Stimulated activated CD4-positive, alpha-beta T cell treated with anti-CD3 and anti-CD28 coated beads, Interleukin-2, amount 100 ng/mL, for 24 hours (primary cell): Measurements from ENCODE around the gene ANKS4B.
"Not testable (repeated sequence)": the region's sequence is repeated elsewhere in the genome, so short reads cannot be mapped to it uniquely, and the experiment has no call there.

Experiments used
- DNase-seq, 2 donors: peaks; one replicate each; pipeline ENCODE4 v3.0.0-alpha.2; 2020

ANKS4B gene

GRCh38 chr16:21219551-21219950 is 13.9 kb upstream of the ANKS4B start:
- DNase-seq = no peak

- DNase-seq = no peak
These were observed 10.8 kb upstream of the ANKS4B start for GRCh38 chr16:21222495-21223337.

- no peak for DNase-seq
These were observed 9.7 kb upstream of the ANKS4B start for GRCh38 chr16:21223787-21224186.

GRCh38 chr16:21224800-21225199 is 8.7 kb upstream of the ANKS4B start:
- DNase-seq = no peak

GRCh38 chr16:21226749-21227148 is 6.8 kb upstream of the ANKS4B start:
- DNase-seq = no peak

- no peak for DNase-seq
These were observed 5.6 kb upstream of the ANKS4B start for GRCh38 chr16:21227866-21228265.

GRCh38 chr16:21228361-21228872 is 5.1 kb upstream of the ANKS4B start:
- no peak for DNase-seq

GRCh38 chr16:21233045-21233520 is 416 bp upstream of the ANKS4B start:
- no peak for DNase-seq

- DNase-seq = no peak
These were observed 1.7 kb downstream of the ANKS4B start for GRCh38 chr16:21235199-21235585.

- no peak for DNase-seq
These were observed 3.3 kb downstream of the ANKS4B start for GRCh38 chr16:21236831-21237230.

GRCh38 chr16:21239646-21240045 is 6.1 kb downstream of the ANKS4B start:
- DNase-seq = no peak

- DNase-seq = no peak
These were observed 9.3 kb downstream of the ANKS4B start for GRCh38 chr16:21242756-21243155.

- no peak for DNase-seq
These were observed 11.2 kb downstream of the ANKS4B start for GRCh38 chr16:21244518-21245215.

- not testable (repeated sequence) for DNase-seq
These were observed 14.7 kb downstream of the ANKS4B start for GRCh38 chr16:21248179-21248578.

- DNase-seq = no peak
These were observed 16.8 kb downstream of the ANKS4B start for GRCh38 chr16:21250072-21250923.

GRCh38 chr16:21253470-21253869 is 20.0 kb downstream of the ANKS4B start:
- DNase-seq = no peak

GRCh38 chr16:21256636-21257035 is 23.1 kb downstream of the ANKS4B start:
- DNase-seq = no peak

- DNase-seq = no peak
These were observed 23.8 kb downstream of the ANKS4B start for GRCh38 chr16:21257284-21257683.

- no peak for DNase-seq
These were observed 27.6 kb downstream of the ANKS4B start for GRCh38 chr16:21260870-21261791.

GRCh38 chr16:21262779-21263639 is 29.5 kb downstream of the ANKS4B start:
- no peak for DNase-seq
